Prostate gland (tissue), 2 donors: Measurements from ENCODE around the gene LDB2.

Experiments
- CTCF ChIP-seq, 4 experiments: fragments of 200-600 bp in 2 of 4; fragments of 450-650 bp in 2 of 4; sonication (generic) in 2 of 4; IDR thresholded peaks; 1 replicate in 3 of 4; 2 replicates in 1 of 4; pipeline ENCODE4 v1.5.1; 2016 to 2019; ENCODE audit warnings: antibody characterized with exemption in 4 of 4, mild to moderate bottlenecking in 2 of 4, moderate library complexity in 2 of 4
- POLR2A ChIP-seq: fragments of 450-650 bp; IDR thresholded peaks from one replicate; pipeline ENCODE4 v1.6.1; 2016; ENCODE audit warnings: antibody characterized with exemption, mild to moderate bottlenecking

DNA sequence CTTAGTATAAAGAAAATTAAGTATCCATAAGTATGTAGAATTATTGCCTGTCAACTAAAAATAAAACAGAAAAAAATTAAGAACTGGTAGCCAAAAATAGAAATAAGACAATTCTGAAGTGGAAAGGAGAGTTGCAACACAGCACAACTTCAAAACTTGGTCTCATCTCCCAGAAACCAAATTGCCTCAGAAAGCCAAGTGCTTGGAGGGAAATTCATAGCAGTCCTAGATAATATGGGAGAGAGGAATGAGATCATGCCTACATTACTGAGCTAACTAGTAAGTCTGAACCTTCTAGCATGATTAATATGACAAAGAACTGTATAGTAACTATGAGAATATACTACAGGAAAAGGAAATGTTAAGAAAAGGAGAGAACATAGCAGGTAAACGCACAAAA is 256.5 kb downstream of the LDB2 start:
- TF ChIP-seq CTCF (IDR thresholded peaks at IDR 0.05) (no peak), POLR2A (no peak)
